LNCAP (cell line): ENCODE data around the gene TMEM181.

Experiments
- CTCF ChIP-seq: fragments of 450-650 bp; IDR thresholded peaks from 2 replicates; pipeline ENCODE4 v1.5.1; 2017; ENCODE audit warnings: mild to moderate bottlenecking

Gene TMEM181, protein sequence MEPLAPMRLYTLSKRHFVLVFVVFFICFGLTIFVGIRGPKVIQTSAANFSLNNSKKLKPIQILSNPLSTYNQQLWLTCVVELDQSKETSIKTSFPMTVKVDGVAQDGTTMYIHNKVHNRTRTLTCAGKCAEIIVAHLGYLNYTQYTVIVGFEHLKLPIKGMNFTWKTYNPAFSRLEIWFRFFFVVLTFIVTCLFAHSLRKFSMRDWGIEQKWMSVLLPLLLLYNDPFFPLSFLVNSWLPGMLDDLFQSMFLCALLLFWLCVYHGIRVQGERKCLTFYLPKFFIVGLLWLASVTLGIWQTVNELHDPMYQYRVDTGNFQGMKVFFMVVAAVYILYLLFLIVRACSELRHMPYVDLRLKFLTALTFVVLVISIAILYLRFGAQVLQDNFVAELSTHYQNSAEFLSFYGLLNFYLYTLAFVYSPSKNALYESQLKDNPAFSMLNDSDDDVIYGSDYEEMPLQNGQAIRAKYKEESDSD

GRCh38 chr6:158559895-158560835, at the start of gene TMEM181:
Gene TMEM181, plus strand, starts transcription at chr6:158560091. Its CDS starts 134 bp downstream, at chr6:158560225.
- no peak for TF ChIP-seq CTCF

DNA sequence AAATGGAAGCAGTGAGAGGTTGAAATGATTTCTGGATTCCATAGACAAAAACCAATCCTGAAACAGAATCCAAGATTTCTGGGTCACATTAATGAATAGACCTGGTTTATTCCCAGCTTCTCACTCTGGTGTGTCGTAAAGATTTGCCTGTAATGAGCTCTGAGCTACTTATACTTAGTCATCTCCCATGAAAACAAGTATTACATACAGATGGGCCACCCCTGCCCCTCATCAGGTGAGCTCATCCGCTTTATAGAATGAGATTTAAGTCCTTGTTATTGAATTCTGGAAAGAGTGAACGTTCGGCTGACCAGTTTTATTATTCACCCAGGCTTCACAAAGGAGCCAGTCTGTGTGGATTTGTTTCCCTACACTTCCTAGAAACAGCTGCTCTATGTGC, 47.1 kb upstream of the TMEM181 start:
- TF ChIP-seq CTCF: no peak

- TF ChIP-seq CTCF: no peak
Measured at GRCh38 chr6:158514176-158514575, 45.7 kb upstream of the TMEM181 start.

- TF ChIP-seq CTCF: no peak
Measured at GRCh38 chr6:158514991-158515390, 44.9 kb upstream of the TMEM181 start.

DNA sequence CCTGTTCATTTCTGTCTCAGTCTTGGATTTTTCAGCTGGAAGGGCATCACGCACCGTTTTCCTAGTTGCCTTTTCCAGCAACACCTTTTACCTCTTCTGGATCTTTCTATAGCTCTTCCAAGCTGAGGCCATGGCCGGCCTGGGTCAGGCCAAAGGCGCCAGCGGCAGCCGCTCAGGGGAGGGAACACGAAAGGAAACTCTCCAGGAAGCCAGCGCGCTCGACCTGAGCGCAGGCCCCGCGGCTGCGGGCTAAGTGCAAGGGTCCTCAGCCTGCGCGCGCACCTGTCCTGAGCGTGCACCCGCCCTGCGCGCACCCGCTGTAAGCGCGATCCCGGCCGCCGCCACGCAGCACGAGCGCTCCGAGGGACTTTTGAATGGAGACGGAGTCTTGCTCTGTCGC, 43.8 kb upstream of the TMEM181 start:
- TF ChIP-seq CTCF: no peak

DNA sequence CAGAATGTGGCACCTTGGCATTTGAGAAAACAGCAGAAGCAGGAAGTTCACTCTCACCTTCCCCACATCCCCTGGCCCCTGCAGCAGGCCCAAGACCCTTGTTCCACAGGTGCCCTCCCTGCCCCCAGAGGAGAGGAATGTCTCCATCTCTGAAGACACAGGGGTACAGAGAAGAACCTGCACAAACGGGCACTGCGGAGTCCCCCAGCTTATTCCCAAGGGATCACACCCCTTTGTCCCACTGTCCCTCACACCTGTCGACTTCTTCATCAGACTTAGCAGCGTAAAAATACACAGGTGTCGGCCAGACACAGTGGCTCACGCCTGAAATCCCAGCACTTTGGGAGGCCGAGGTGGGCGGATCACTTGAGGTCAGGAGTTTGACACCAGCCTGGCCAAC, 42.9 kb upstream of the TMEM181 start:
- TF ChIP-seq CTCF: no peak

DNA sequence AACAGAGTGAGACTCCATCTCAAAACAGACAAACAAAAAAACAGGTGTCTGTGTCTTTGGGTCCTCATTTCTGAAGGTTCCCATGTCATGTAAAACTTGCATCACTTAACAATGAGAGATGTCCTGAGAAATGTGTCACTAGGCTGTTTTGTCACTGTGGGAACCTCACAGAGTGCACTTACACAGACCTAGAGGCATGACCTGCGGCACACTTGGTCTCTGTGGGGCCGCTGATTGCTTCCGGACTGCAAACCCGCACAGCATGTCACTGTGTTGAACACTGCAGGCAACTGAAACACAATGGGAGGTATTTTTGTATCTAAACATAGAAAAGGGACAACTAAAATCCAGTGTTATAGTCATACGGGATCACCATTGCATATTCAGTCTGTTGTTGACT, 42.3 kb upstream of the TMEM181 start:
- TF ChIP-seq CTCF: no peak
